Mesothelial cell of epicardium (in vitro differentiated cells): Measurements from ENCODE around the gene PSORS1C1. TPM values are rescaled to one million over a fixed set of nuclear protein-coding genes. Genes with fewer than 3 reads are reported as not detected.
A peak's percentile ranks its signal among the peaks of the same experiment; 100 is the strongest.

Experiments
- DNase-seq, 2 experiments: peaks; one replicate each; pipeline ENCODE4 v3.0.0; 2021; ENCODE audit warnings: low spot score in 2 of 2; ENCODE audit not compliant: unreplicated experiment in 2 of 2
- H3K27ac Mint-ChIP-seq: 2 replicates; pipeline ENCODE4 v1.8.0; 2021; ENCODE audit warnings: mixed read lengths
- H3K27me3 Mint-ChIP-seq: 2 replicates; pipeline ENCODE4 v1.8.0; 2021; ENCODE audit warnings: low read depth, mixed read lengths
- H3K36me3 Mint-ChIP-seq: 2 replicates; pipeline ENCODE4 v1.8.0; 2021; ENCODE audit warnings: mixed read lengths
- H3K4me1 Mint-ChIP-seq: 2 replicates; pipeline ENCODE4 v1.8.0; 2021; ENCODE audit warnings: mixed read lengths
- H3K4me3 Mint-ChIP-seq: 2 replicates; pipeline ENCODE4 v1.8.0; 2021; ENCODE audit warnings: mild to moderate bottlenecking, moderate library complexity, mixed read lengths
- H3K9me3 Mint-ChIP-seq: 2 replicates; pipeline ENCODE4 v1.8.0; 2021; ENCODE audit warnings: mixed read lengths
- total RNA-seq: library from RNA; stranded (reverse); gene quantifications from 3 replicates; pipeline ENCODE4 v1.2.1, GENCODE V29; 2021
- TF ChIP-seq, protein P1 (sequence below): fragments of 200-600 bp; sonication (generic); IDR thresholded peaks from one replicate; pipeline ENCODE4 v1.5.0; 2021; ENCODE audit warnings: antibody characterized with exemption; ENCODE audit not compliant: unreplicated experiment

The PSORS1C1 gene
- total RNA-seq, 1 donor from 2014 or later = 1.1 TPM

DNA sequence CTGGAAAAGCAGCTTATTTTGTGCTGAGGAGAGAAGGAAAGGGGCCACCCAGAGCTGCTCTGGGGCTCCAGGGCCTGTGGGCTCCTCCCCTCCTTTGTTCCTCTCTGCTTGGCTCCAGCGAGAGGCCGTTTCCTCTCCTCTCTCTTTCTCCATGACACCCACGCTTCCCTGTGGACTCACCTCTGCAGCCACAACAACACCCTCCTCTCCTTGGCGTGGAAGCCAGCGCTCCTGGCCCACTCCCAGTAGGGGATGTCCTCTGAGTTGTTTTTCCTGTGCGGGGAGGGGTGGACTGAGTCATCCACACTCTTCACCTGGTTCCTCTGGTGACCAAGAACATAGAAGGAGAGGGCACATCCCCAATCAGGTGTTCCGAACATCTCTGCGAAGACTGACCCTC lies 10.6 kb downstream of the PSORS1C1 start:
- TF ChIP-seq, protein P1, sequence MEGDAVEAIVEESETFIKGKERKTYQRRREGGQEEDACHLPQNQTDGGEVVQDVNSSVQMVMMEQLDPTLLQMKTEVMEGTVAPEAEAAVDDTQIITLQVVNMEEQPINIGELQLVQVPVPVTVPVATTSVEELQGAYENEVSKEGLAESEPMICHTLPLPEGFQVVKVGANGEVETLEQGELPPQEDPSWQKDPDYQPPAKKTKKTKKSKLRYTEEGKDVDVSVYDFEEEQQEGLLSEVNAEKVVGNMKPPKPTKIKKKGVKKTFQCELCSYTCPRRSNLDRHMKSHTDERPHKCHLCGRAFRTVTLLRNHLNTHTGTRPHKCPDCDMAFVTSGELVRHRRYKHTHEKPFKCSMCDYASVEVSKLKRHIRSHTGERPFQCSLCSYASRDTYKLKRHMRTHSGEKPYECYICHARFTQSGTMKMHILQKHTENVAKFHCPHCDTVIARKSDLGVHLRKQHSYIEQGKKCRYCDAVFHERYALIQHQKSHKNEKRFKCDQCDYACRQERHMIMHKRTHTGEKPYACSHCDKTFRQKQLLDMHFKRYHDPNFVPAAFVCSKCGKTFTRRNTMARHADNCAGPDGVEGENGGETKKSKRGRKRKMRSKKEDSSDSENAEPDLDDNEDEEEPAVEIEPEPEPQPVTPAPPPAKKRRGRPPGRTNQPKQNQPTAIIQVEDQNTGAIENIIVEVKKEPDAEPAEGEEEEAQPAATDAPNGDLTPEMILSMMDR = no peak
- Mint-ChIP-seq H3K27ac (peak overlapping the region; percentile 39), H3K27me3 (peaks cover 21% of the 10 kb centered on the region), H3K4me1 (peaks cover 36% of the 10 kb centered on the region), H3K9me3 (no peaks in the 10 kb centered on the region), H3K4me3 (no peak overlapping the region), H3K36me3 (no peaks in the 10 kb centered on the region)
- DNase-seq = no peak

DNA sequence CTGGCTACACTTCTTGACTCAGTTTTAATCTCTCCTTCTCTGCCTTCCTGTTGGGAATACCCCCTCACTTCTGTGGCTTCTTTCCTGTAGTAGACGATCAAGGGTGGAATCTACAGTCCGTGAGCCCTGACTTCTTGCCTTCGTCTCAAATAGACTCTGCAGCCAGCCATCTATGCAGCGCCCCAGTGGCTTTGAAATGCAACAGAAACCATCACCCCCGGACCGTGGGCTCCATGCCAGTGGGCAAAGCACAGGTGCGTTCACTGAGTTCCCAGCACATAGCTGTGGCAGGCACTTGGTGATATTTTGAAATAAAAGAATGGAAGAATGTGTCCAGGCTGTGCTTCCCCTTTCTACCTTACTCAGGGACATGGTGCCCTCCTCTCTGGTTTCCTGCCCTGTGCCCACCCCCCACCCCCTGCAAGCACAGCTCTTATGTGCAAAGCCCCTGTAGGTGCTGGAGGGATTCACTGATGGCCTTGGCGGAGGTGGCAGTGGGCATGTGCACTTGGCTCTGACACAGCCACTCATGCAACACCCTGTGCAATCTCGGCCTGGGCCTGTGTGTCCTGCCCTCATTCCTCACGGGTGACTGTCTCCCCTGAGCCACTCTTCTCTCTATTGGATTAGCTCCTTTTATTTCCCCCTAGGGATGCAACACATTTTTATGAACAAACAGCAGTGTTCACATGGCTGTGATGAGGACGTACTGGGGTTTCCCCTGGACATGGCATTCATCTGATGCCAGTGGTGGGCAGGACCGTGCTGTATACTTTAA lies 11.2 kb downstream of the PSORS1C1 start:
- Mint-ChIP-seq H3K27me3 (peaks cover 21% of the 10 kb centered on the region), H3K27ac (peak overlapping the region; percentile 40), H3K36me3 (no peaks in the 10 kb centered on the region), H3K9me3 (no peaks in the 10 kb centered on the region), H3K4me3 (no peak overlapping the region), H3K4me1 (peaks cover 36% of the 10 kb centered on the region)
- TF ChIP-seq, protein P1 = no peak
- no peak for DNase-seq

DNA sequence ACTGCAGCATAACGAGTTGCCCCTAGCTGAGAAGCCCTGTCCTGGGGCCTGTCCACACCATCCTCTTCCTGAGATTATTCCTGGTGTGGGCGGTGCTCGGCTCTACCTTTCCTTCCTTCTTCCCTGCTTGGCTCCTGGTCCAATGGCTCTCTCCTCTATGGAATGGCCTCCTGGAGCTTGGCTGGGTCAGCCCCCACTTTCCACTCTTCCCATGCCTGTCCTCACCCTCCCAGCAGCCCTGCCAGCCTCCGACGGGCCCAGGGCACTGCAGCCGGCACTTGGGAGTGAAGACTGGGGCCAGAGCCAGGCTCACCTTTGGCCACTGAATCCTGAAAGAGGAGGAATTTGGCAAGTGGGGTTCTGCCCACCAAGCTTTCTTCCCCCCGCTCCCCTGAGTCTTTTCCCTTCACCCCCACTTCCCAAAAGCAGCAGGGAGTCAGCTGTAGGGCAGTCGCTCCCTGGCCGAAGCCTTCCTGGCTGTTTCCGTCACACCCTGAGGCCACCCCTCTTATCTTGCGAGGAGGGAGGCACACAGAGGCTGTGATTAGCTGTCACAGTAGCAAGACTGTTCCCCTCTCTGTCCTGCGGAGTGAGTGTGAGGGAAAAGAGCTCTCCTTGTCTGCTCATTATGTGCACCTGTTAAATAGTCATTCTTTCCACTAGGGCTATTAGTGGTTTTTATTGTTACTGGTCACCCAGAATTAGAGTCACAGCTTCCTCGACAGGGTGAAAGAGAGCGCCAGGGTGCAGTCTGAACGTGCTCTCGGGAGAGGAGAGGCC lies 12.0 kb downstream of the PSORS1C1 start:
- peaks cover 35% of the 10 kb centered on the region for H3K4me1 Mint-ChIP-seq
- H3K27ac Mint-ChIP-seq = no peak overlapping the region
- H3K4me3 Mint-ChIP-seq = no peak overlapping the region
- TF ChIP-seq, protein P1 = no peak
- H3K9me3 Mint-ChIP-seq = no peaks in the 10 kb centered on the region
- peaks cover 21% of the 10 kb centered on the region for H3K27me3 Mint-ChIP-seq
- no peak for DNase-seq
- no peaks in the 10 kb centered on the region for H3K36me3 Mint-ChIP-seq

DNA sequence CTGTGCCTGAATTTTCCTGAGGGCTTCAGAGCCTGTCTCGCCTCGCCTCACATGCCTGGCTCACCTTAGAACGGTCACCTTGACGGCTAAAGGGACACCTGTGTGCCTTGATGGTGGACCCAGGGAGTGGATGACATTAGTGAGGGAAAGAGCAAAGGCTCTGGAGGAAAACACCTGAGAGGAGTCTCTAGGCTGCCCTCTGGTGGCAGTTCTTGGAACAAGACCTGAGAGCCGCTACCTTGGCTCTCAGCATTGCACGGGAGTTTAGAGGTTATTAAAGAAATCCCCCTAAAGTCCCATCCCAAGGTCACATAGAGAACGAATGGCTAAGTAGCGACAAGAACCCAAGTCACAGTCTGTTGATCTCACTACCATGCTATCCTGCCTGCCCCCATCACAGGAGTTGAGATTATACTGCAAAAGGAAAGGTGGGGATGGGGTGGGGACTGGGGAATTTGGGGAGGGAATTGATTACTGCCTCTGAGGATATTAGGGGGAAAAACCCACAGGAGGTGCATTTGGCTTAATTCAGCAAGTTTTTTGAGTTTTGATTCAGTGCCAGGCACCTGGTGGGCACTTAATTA lies 13.6 kb downstream of the PSORS1C1 start:
- Mint-ChIP-seq H3K36me3 (no peaks in the 10 kb centered on the region), H3K4me1 (peaks cover 26% of the 10 kb centered on the region), H3K27me3 (peaks cover 21% of the 10 kb centered on the region), H3K27ac (peak overlapping the region; percentile 48), H3K9me3 (no peaks in the 10 kb centered on the region), H3K4me3 (no peak overlapping the region)
- DNase-seq = peak; percentile 57 to 83
- TF ChIP-seq, protein P1 = peak; percentile 82

DNA sequence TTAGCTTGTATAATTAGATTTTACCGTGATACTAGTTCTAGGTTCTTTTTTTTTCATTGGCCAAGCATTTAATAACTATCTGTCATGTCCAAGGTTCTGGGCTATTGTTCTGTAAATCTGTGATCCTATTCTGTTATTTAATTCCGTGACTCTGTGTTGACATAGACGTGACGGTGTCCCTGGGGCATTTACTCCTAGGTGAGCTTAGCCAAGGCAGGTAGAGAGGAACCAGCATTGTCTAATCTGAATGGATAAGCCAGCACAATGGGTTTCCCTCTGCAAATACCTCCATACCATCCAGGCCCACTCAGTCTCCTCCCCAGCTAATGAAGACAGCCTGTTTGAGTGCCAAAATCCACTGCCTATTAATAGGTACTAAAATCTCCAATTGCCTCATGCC lies 14.5 kb downstream of the PSORS1C1 start:
- TF ChIP-seq, protein P1 = no peak

More for the DNA sequence above, 14.5 kb downstream of the PSORS1C1 start:
- no peaks in the 10 kb centered on the region for H3K36me3 Mint-ChIP-seq
- H3K4me1 Mint-ChIP-seq = peaks cover 16% of the 10 kb centered on the region
- H3K9me3 Mint-ChIP-seq = no peaks in the 10 kb centered on the region
- peaks cover 21% of the 10 kb centered on the region for H3K27me3 Mint-ChIP-seq
- DNase-seq = no peak
- no peak overlapping the region for H3K27ac Mint-ChIP-seq
- no peak overlapping the region for H3K4me3 Mint-ChIP-seq
